SKM-1 (cell line): Measurements from ENCODE around the gene SPCS3.
"Not testable (repeated sequence)": the region's sequence is repeated elsewhere in the genome, so short reads cannot be mapped to it uniquely, and the experiment has no call there.

Experiments
- DNase-seq: peaks from one replicate; lab custom pipeline; 2025; ENCODE audit not compliant: unreplicated experiment; lab: John Stamatoyannopoulos, UW

Gene SPCS3

DNA sequence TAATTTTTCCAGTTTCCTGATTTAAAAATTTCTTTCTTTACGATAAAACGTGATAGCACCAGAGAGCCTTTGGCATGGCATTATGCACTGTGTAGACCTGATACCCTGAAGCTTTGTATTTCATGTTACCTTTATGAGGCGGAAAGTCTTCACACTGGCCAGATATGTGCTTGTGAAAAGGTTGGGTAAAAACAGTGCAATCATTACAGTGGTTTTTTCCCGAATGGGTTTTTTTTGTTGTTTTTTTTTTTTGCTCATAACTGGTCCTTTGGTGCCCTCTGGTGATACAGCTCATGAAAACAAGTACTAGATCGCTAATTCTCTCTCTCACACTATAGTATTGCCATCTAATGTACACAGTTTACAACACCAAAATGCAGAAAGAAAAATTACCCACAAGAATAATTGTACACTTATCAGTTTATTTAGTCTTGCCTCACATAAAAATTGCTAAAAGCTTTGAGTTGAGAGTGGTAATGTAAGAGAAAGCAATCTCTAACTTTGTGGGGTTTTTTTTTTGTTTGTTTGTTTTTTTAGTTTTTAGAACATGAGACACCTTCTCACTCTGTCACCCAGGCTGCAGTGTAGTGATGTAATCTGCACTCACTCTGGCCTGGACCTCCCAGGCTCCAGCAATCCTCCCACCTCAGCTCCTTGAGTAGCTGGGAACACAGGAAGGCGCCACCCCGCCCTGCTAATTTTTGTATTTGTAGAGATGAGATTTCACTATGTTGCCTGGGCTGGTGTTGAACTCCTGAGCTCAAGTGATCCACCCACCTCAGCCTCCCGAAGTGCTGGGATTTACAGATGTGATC is 21.3 kb downstream of the SPCS3 start:
- DNase-seq = peak; percentile 42

DNA sequence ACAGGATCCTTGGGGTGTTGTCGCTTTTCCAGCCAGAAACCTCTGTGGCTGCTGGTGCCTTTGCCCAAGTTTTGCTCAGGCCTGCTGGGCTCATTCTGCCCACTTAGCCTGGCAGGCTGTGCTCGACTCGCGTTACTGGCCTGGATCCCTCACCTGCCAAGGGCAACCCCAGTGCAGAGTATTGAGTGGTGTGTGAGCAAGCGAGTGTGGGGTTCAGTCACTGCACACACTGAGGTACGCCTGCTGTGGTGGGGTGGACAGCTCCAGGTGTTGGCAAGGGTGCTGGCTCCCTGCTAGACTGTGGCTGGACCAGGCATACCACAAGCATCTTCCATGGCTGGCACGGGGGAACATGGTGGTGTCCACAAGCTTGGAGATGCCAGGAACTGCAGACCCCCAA is 22.6 kb downstream of the SPCS3 start:
- no peak for DNase-seq

DNA sequence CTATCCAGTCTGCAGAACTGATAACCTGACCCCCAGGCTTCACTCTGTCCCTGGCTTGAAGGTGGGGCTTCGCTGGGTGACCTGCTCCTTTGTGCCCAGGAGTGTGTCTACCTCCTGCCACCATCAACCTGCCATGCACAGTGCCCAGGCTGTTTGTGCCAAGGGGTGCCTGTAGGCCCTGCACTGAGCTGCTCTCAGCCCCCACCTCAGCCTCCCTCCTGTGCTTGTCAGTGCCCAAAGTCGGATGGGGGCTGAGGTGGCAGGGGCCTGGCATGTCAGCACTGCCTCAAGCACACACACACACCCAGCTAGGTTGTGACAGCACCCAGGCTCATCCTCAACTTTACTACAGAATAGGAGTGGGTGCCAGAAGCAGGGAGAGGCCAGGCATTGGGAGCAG is 23.5 kb downstream of the SPCS3 start:
- no peak for DNase-seq

DNA sequence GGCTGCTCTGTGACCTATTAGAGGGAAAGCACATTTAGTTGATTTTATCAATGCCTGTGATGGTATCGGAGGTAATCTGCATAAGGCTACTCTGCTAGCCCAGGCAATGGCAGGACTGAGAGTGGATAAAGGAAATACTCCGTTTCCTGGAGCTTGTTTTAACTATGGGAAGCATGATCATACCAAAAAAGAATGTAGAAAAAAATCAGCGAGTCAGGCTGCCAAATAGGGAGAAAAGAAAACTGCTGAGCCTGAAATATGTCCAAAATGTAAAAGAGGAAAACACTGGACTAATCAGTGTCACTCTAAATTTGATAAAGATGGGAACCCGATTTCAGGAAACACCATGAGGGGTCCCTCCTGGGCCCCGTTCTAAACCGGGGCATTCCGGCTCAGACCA is 25.6 kb downstream of the SPCS3 start:
- not testable (repeated sequence) for DNase-seq

DNA sequence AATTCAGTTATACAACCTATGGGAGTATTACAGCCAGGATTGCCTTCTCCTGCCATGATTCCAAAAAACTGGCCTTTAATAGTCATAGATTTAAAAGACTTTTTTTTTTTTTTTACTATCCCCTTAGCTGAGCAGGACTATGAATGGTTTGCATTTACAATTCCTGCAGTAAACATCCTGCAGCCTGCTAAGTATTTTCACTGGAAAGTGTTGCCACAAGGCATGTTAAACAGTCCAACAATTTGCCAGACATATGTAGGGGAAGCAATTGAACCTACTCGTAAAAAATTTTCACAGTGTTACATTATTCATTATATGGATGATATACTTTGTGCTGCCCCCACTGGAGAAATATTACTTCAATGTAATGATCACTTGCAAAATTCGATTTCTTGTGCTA is 27.1 kb downstream of the SPCS3 start:
- DNase-seq = not testable (repeated sequence)

DNA sequence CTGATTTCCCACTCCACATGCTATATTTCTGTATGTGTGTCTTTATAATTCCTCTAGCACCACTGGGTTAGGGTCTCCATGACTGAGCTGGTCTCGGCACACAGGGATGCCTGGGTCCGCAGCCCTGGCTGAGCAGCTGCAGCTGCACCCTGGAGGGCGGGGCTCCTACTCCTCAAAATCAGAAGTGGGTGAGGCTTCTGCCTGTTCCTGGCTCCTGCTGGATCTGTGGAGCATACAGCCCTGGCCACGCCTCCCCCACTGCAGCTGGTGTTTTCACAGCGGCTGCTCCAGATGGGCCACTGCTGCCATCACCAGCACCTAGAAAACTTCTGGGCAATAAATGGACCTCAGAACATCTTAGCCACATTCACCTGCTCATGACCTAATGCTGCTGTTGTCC is 30.9 kb downstream of the SPCS3 start:
- no peak for DNase-seq

DNA sequence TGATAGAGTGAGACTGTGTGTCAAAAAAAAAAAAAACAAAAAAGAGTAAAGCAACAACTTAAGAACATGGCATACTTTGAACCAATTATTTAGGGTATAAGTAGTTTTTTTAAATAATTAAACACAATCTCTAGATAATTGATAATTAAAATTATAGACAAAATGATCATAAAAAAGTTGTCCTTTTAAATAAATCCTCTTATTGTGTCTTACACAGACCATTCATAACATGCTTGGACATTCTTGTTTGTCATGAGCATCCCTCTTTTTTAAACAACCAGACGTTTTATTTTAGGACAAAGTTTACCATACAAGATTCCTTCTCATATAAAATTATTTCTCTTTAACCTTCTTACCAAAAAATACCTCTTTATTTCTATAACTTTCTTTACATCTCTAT is 35.1 kb downstream of the SPCS3 start:
- no peak for DNase-seq

DNA sequence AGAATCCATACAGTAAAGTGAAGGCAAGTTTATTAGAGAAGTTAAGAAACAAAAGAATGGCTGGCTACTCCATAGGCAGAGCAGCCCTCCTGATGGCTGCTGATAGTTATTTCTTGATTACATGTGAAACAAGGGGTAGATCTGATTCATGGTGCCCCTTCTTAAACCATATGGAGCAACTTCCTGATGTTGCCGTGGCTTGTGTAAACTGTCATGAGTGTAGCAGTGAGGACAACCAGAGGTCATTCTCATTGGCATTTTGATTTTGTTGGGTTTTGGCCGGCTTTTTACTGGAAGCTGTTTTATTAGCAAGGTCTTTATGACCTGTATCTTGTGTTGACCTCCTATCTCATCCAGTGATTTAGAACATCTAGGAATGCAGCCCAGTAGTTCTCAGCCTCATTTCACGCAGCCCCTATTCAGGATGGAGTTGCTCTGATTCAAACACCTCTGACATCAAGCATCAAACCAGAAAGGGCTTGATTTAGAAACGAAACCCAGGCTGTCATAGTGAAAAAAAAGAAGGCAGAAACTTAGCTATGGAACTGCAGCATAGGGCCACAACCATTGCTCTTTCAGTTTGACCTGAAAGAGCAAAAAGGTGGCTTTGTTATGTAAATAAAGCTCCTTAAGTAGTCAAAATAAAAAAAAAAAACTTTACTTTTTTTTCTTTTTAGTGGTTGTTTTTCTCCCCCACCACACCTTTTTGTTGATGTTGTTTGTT is 37.8 kb downstream of the SPCS3 start:
- no peak for DNase-seq

DNA sequence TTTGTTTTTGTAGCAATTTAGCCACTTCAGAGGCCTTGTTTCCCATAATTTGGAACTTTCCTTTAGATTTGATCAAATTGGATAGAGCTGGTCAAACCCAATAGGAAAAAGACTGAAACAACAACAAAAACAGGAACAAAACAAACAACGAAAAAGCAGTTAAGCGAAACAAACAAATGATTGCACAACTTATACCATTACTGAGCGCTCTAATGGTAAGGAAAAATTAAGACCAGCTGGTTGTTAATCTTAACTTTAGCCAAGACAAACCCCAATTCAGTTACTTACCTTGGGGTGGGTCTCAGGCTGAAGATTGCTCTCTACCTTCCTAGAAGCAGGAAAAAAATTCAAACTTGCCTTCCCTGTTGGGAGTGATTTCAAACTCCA is 38.3 kb downstream of the SPCS3 start:
- DNase-seq = no peak

DNA sequence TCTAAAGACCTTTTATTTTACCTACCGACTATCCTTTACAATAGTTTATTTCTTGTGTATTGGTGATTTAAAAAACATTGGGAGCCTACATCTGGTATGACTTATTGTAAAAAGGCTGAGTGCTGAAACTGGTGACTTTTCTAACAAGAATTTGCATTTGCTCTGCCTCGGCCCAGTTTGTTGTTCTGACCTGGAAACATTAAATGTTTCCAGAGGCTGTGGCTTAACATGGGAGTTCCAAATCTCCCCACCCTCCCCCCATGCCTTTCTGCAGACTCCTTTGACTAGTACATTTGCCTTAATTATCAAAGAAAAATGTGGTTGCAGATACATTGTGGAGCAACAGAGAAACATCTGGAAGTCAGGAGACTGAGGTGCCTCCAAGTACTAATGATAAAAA is 39.8 kb downstream of the SPCS3 start:
- DNase-seq = no peak

DNA sequence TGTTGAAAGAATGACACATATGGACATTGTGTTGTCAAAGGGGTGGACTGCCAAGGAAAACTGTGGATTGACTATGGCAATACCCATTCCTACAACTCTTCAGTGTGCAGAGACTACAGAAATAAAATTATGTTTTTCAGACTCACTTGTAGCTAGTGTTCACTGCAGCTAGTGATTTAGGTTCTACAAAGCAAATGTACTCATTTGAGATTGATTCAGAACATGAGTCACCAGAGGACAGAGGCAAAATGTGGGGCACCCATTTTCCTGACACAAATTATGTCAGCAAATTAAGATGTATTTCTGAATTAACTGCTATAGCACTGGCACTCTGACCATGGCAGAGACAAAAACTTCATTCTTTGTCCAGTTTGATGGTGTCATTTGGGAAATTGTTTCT is 40.7 kb downstream of the SPCS3 start:
- no peak for DNase-seq

DNA sequence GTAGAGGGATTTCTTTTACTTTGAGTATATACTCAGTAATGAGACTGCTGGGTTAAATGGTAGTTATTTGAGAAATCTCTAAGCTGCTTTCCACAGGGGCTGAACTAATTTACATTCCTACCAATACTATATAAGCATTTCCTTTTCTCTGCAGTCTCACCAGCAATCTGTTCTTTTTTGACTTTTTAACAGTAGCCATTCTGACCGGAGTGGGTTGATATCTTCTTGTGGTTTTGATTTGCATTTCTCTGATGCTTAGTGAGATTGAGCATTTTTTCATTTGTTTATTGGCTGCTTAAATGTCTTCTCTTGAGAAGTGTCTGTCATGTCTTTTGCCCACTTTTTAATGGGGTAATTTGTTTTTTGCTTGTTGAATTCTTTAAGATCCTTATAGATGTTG is 43.3 kb downstream of the SPCS3 start:
- no peak for DNase-seq

DNA sequence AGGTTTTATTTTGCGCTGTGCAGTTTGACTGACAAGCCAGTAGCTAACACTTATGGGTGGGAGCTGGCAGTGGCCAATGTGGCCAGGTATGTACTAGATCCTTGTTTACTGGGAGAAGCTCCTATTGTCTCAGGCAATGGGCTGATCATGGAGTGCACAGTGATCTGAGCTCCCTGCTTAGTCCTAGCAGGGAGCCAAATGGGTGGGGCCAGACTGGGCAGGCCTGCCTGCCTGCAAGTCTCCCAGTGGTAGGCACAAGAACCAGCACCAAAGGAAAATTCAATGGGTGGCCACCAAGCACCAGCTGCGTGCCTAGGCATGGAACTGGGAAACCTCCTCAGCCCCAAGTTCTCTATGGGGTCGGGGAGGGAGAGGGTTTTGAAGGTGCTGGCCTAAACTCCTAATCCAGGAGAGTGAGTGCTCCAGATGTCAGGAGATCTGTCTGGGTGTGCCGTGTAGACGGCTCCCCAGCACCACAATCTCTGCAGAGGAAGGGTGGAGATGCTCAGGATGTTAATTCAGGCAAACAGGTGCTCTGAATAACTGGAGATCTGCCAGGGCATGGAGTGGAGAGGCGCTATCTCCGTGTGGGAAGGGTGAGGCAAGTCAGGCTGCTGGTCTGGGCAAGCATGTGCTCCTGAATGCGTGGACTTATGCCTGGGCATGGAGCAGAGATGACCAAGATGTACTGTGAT is 48.2 kb downstream of the SPCS3 start:
- DNase-seq = no peak

DNA sequence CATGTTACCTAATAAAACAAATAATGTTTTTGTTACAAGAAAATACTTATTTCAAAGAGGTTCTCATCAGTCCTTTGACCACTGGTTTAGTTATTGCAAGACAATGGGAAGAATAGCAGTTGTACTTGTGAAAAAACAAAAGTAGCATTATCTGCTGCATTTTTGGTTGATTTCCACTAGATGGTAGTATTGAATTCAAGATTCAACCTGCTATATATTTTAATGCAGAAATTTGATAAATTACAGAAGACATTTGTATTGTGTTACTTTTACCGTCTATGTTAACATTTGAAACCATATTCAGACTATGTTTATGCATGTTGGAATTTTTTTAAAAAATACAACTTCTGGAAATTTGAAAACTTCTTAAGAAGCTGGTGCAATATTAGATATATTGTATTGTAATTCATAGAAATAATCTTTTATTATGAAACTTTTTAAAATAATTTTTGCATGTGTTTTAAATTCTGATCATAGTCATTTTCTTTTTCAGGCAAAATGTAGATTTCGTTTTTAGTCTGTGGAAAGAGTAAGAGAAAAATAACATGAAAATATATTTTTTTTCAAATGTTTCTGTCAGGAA is 56.4 kb downstream of the SPCS3 start:
- DNase-seq = no peak

DNA sequence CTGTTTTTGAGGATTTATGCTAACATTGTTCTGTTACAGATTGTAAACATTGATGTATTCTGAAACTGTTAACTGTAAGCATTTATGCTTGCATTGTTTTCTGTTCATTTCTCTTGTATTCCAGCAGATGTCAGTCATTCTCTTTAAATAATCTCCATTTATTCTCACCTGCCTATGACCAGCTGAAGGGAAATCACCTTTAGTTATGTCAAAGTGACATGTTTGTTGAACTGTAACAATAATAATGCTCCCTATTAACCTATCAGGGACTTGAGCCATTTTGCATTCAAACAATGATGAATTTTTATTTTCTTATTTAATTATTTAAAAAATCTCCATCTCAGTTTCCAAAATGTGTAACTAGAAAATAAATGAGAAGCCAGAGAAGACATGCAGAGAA is 58.0 kb downstream of the SPCS3 start:
- DNase-seq = no peak

DNA sequence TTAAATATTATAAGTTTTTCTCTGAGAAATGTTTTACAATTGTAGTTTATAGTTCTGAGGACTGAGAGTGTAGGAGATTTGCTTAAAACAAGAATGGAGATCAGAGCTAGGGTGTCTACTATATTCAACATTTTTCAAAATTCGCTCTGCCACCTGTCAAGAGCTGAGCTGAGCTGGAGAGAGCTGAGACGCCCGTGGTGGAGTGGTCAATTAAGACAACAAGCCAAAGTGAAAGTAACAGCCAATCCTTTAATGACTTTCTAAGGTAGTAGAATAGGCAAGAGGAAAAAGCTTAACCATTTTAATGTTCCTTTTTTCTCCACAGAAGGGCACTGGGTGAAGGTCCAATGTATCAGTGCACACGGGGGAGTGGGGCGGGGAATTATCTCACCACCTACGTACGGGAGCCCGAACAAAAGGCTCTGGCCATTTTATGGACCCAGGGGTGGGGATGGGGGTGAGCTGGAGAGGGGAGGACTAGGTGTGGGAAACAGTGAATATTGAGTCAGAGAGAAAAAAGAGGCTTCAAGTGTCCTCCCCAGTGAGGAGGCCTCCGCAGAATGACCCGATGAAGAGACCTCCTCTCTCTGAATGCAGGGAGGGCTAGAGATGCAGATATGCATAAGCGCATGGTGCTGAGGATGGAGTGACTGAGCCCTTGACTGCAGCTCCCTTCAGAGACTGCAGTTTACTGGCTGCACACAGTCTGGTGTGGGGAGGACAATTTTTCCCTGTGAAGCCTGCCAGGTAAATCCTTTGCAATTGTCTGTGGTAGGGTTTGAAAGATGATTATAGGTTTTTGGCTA is 60.8 kb downstream of the SPCS3 start:
- DNase-seq = no peak
